SK-N-SH treated with all-trans-retinoic acid at 6 μM for 48 hours (cell line): ENCODE results near the gene BYSL.

Experiments
- ARNTL ChIP-seq: fragments of 450-650 bp; formaldehyde crosslinking; IDR thresholded peaks from 2 replicates; pipeline ENCODE4 v1.5.0; 2020; ENCODE audit warnings: low read depth, mild to moderate bottlenecking, moderate library complexity, borderline replicate concordance
- BACH2 ChIP-seq: fragments of 250-450 bp; sonication (Bioruptor Pico); IDR thresholded peaks from 2 replicates; pipeline ENCODE4 v1.9.0; 2021; ENCODE audit warnings: mild to moderate bottlenecking, borderline replicate concordance
- CSRNP3 ChIP-seq: fragments of 250-450 bp; sonication (Bioruptor Pico); IDR thresholded peaks from 2 replicates; pipeline ENCODE4 v1.5.1; 2021; ENCODE audit warnings: mild to moderate bottlenecking, moderate library complexity
- GLIS3 ChIP-seq: fragments of 250-450 bp; sonication (Bioruptor Pico); IDR thresholded peaks from 2 replicates; pipeline ENCODE4 v1.5.0; 2020; ENCODE audit warnings: mild to moderate bottlenecking, moderate library complexity
- ISL1 ChIP-seq: fragments of 250-450 bp; sonication (Bioruptor Pico); IDR thresholded peaks from 2 replicates; pipeline ENCODE4 v2.1.2; 2022; ENCODE audit warnings: mild to moderate bottlenecking, moderate library complexity
- OSR1 ChIP-seq: fragments of 250-450 bp; sonication (Bioruptor Pico); IDR thresholded peaks from 2 replicates; pipeline ENCODE4 v1.8.0; 2022; ENCODE audit warnings: moderate library complexity, mild to moderate bottlenecking, inconsistent platforms
- PATZ1 ChIP-seq: fragments of 250-450 bp; sonication (Bioruptor Pico); IDR thresholded peaks from 2 replicates; pipeline ENCODE4 v1.8.0; 2020; ENCODE audit warnings: mild to moderate bottlenecking, moderate library complexity, borderline replicate concordance
- PPARA ChIP-seq: fragments of 250-450 bp; sonication (Bioruptor Pico); IDR thresholded peaks from 2 replicates; pipeline ENCODE4 v1.5.0; 2020; ENCODE audit warnings: mild to moderate bottlenecking, borderline replicate concordance
- SNAI2 ChIP-seq: fragments of 250-450 bp; sonication (Bioruptor Pico); IDR thresholded peaks from 2 replicates; pipeline ENCODE4 v1.5.0; 2020; ENCODE audit warnings: mild to moderate bottlenecking, moderate library complexity
- TCF4 ChIP-seq: fragments of 250-450 bp; sonication (Bioruptor Pico); IDR thresholded peaks from 2 replicates; pipeline ENCODE4 v1.8.0; 2021; ENCODE audit warnings: mild to moderate bottlenecking, moderate library complexity, borderline replicate concordance
- TOX ChIP-seq: fragments of 250-450 bp; sonication (Bioruptor Pico); IDR thresholded peaks from 2 replicates; pipeline ENCODE4 v1.8.0; 2021; ENCODE audit warnings: mild to moderate bottlenecking, moderate library complexity, borderline replicate concordance
- ZC3H10 ChIP-seq: fragments of 250-450 bp; sonication (Bioruptor Pico); IDR thresholded peaks from 2 replicates; pipeline ENCODE4 v1.5.1; 2021; ENCODE audit warnings: mild to moderate bottlenecking, moderate library complexity
- ZFP30 ChIP-seq: fragments of 450-650 bp; formaldehyde crosslinking; IDR thresholded peaks from 2 replicates; pipeline ENCODE4 v1.5.0; 2022; ENCODE audit warnings: mild to moderate bottlenecking, moderate library complexity
- ZNF565 ChIP-seq: fragments of 450-650 bp; formaldehyde crosslinking; conservative IDR thresholded peaks from 2 replicates; pipeline ENCODE4 v1.5.0; 2020; ENCODE audit warnings: low read depth, mild to moderate bottlenecking, moderate library complexity

- no peak for TF ChIP-seq CSRNP3
- TF ChIP-seq PATZ1 = no peak
- no peak for TF ChIP-seq GLIS3 (CRISPR knock-in tag)
- no peak for TF ChIP-seq ZFP30
- no peak for TF ChIP-seq TCF4 (CRISPR knock-in tag)
- no peak for TF ChIP-seq SNAI2 (CRISPR knock-in tag)
- no peak for TF ChIP-seq ISL1 (CRISPR knock-in tag)
- TF ChIP-seq PPARA (CRISPR knock-in tag) = no peak
- no peak for TF ChIP-seq BACH2 (CRISPR knock-in tag)
- no peak for TF ChIP-seq ZC3H10
- no peak for TF ChIP-seq ZNF565 (CRISPR knock-in tag)
- TF ChIP-seq TOX = no peak
- no peak for TF ChIP-seq OSR1
- no peak for TF ChIP-seq ARNTL (CRISPR knock-in tag)
These were observed 36.3 kb upstream of the BYSL start for GRCh38 chr6:41884957-41885356.
